SK-N-MC (cell line): ENCODE measurements around the gene GPAM.
"Not testable (repeated sequence)": the region's sequence is repeated elsewhere in the genome, so short reads cannot be mapped to it uniquely, and the experiment has no call there.

Experiments used
- EZH2 ChIP-seq: fragments of 200-600 bp; sonication (generic); IDR thresholded peaks from one replicate; pipeline ENCODE4 v1.6.1; 2017; ENCODE audit warnings: antibody characterized with exemption
- POLR2AphosphoS5 ChIP-seq: IDR thresholded peaks from 2 replicates; pipeline ENCODE4 v1.6.1; 2012; ENCODE audit warnings: mild to moderate bottlenecking, low read depth, low read length, borderline replicate concordance

DNA sequence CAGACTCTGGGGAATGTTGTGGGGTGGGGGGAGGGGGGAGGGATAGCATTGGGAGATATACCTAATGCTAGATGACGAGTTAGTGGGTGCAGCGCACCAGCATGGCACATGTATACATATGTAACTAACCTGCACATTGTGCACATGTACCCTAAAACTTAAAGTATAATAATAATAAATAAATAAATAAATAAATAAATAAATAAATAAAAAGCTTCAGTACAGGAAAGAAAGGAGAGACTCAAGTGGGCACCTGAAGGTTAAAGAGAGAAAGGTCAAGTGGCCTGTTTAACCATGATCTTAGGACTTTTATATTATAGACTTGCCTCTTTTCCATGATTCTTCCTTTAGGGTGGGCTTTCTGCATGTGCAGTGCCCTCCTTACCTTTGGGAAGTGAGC is 73.8 kb downstream of the GPAM start:
- TF ChIP-seq EZH2, POLR2AphosphoS5: not testable (repeated sequence)
